ENCODE results near the gene TBC1D3K. TPM values are rescaled to one million over a fixed set of nuclear protein-coding genes. Genes with fewer than 3 reads are reported as not detected.

TBC1D3K gene
- not detected in 2 replicates for total RNA-seq

DNA sequence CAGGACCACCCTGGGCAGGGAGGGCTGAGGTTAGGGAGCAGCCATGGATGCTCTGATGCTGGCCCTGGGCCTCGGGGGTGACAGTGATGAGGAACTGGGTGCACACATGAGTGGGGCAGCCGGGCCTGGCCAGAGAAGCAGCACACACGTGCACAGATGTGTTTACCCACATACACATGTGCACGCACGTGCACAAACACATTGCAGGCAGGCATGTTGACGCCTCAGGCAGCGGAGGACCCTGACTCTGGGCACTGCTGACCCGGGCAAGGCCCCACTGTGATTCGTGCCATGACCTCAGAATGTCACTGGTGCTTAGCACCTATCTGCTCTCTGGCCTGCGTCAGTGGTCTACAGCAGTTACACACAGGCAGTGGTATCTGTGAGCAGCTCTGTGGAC is at the start of gene TBC1D3K:
Gene TBC1D3K, plus strand, starts transcription at position 301 of the 400 bp plus-strand sequence. CDS start 1,585 bp downstream, outside the sequence.

Small RNA genes lying within 50 kb of the gene (small RNA-seq; reads per million reads assigned to genes)
- not detected for gene RF00001
- gene RNU6-489P = not detected

Other genes with a start within 250 kb of the TBC1D3K start
- not detected in 2 replicates for gene HNF1B, start 179.4 kb upstream of the TBC1D3K start, total RNA-seq
- gene TBC1D3L, start 64.6 kb downstream of the TBC1D3K start, total RNA-seq = 3.0 and 3.9 TPM in 2 replicates
- not detected in 2 replicates for gene TBC1D3D, start 79.6 kb downstream of the TBC1D3K start, total RNA-seq
- gene TBC1D3C, start 144.2 kb downstream of the TBC1D3K start, total RNA-seq = not detected in 2 replicates
- gene TBC1D3E, start 203.5 kb downstream of the TBC1D3K start, total RNA-seq = not detected in 2 replicates